ENCODE measurements around the gene FA2H.

The FA2H gene

GRCh38 chr16:74666425-74667254 is 108.0 kb downstream of the FA2H start, which contains the start of gene RFWD3:
Gene RFWD3, minus strand, starts transcription at chr16:74666877. Its CDS starts 5,428 bp downstream, at chr16:74661449.
- Histone ChIP-seq H3K36me3 (ENCODE audit: control insufficient read depth in 1 of 2, insufficient read depth in 2 of 2, low read length in 2 of 2) (peaks cover 20 to 21% of the 10 kb centered on the region in 2 donors), H3K4me3 (ENCODE audit: low read depth in 1 of 2, low read length in 2 of 2) (peak within 1 kb of the TSS; percentile 83 to 99), H3K27me3 (ENCODE audit: low read depth, low read length) (no peaks in the 10 kb centered on the region), H3K27ac (ENCODE audit: low read length) (peak within 1 kb of the TSS; percentile 51), H3K9me3 (ENCODE audit: control insufficient read depth in 1 of 2, low read length in 2 of 2) (no peaks in the 10 kb centered on the region), H3K4me1 (ENCODE audit: control insufficient read depth in 1 of 2, insufficient read depth in 2 of 2, low read length in 2 of 2) (peaks cover 0 to 14% of the 10 kb centered on the region in 2 donors)

GRCh38 chr16:74666010-74666421 is 108.6 kb downstream of the FA2H start:
- Histone ChIP-seq H3K4me3 (ENCODE audit: low read depth in 1 of 2, low read length in 2 of 2) (peak overlapping the region; percentile 83 to 99), H3K27ac (ENCODE audit: low read length) (peak overlapping the region; percentile 51), H3K4me1 (ENCODE audit: control insufficient read depth in 1 of 2, insufficient read depth in 2 of 2, low read length in 2 of 2) (peaks cover 0 to 14% of the 10 kb centered on the region in 2 donors), H3K27me3 (ENCODE audit: low read depth, low read length) (no peaks in the 10 kb centered on the region), H3K9me3 (ENCODE audit: control insufficient read depth in 1 of 2, low read length in 2 of 2) (no peaks in the 10 kb centered on the region), H3K36me3 (ENCODE audit: control insufficient read depth in 1 of 2, insufficient read depth in 2 of 2, low read length in 2 of 2) (peaks cover 19 to 21% of the 10 kb centered on the region in 2 donors)
